ENCODE results near the gene HDLBP.

DNA sequence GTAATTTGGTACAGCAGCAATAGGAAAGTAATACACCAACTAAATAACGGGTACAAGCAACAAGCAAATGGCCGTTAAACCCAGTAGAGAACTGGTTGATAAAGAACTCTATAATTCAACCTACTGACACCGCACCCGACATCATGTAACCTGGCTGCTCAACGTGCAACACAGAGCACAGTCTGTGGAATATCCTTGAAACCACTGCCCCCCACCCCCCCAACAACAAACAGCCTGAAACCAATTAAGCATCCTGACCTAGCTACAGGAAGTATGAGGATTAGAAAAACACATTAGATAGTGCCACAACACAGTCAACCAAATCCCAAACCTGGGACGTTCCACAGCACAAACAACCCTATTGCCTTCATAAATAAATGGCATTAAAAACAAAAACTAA lies 23.5 kb downstream of the HDLBP start:
- TF ChIP-seq, protein P1, sequence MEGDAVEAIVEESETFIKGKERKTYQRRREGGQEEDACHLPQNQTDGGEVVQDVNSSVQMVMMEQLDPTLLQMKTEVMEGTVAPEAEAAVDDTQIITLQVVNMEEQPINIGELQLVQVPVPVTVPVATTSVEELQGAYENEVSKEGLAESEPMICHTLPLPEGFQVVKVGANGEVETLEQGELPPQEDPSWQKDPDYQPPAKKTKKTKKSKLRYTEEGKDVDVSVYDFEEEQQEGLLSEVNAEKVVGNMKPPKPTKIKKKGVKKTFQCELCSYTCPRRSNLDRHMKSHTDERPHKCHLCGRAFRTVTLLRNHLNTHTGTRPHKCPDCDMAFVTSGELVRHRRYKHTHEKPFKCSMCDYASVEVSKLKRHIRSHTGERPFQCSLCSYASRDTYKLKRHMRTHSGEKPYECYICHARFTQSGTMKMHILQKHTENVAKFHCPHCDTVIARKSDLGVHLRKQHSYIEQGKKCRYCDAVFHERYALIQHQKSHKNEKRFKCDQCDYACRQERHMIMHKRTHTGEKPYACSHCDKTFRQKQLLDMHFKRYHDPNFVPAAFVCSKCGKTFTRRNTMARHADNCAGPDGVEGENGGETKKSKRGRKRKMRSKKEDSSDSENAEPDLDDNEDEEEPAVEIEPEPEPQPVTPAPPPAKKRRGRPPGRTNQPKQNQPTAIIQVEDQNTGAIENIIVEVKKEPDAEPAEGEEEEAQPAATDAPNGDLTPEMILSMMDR (IDR thresholded peaks at IDR 0.05; ENCODE audit: insufficient read depth, low read length, poor library complexity, severe bottlenecking) = no peak
- TF ChIP-seq EZH2phosphoT487 (conservative IDR thresholded peaks at IDR 0.05; ENCODE audit: low read length) = no peak

All from SU-DHL-6 (cell line).